ENCODE results near the gene VASH1.

The VASH1 gene

GRCh38 chr14:76769636-76770292 is 8.5 kb downstream of the VASH1 start:
- H3K4me3 ChIP-seq (ENCODE audit: low read depth, low read length, poor library complexity, severe bottlenecking) = no peak overlapping the region
- no peaks in the 10 kb centered on the region for H3K36me3 ChIP-seq (ENCODE audit: insufficient read depth, low read length)
- 0 out of 2 replicates have a peak, but pooled peaks cover 10% of the 10 kb centered on the region for H3K27me3 ChIP-seq (ENCODE audit: insufficient read depth, low read length)
- no peaks in the 10 kb centered on the region for H3K4me1 ChIP-seq (ENCODE audit: insufficient read depth, low read length, severe bottlenecking)
- H4K20me1 ChIP-seq (ENCODE audit: insufficient read depth, low read length) = no peaks in the 10 kb centered on the region
- no peak overlapping the region for H3K4me2 ChIP-seq (ENCODE audit: low read length)
- H2AFZ ChIP-seq (ENCODE audit: low read length) = no peak overlapping the region
- H3K9ac ChIP-seq (ENCODE audit: low read length) = no peak overlapping the region
- no peaks in the 10 kb centered on the region for H3K9me2 ChIP-seq (ENCODE audit: low read depth, low read length)
- no peaks in the 10 kb centered on the region for H3K79me2 ChIP-seq (ENCODE audit: insufficient read depth, low read length)
- no peak for TF ChIP-seq EZH2 (IDR thresholded peaks at IDR 0.05; ENCODE audit: borderline replicate concordance, low read length)
- TF ChIP-seq, protein P1, sequence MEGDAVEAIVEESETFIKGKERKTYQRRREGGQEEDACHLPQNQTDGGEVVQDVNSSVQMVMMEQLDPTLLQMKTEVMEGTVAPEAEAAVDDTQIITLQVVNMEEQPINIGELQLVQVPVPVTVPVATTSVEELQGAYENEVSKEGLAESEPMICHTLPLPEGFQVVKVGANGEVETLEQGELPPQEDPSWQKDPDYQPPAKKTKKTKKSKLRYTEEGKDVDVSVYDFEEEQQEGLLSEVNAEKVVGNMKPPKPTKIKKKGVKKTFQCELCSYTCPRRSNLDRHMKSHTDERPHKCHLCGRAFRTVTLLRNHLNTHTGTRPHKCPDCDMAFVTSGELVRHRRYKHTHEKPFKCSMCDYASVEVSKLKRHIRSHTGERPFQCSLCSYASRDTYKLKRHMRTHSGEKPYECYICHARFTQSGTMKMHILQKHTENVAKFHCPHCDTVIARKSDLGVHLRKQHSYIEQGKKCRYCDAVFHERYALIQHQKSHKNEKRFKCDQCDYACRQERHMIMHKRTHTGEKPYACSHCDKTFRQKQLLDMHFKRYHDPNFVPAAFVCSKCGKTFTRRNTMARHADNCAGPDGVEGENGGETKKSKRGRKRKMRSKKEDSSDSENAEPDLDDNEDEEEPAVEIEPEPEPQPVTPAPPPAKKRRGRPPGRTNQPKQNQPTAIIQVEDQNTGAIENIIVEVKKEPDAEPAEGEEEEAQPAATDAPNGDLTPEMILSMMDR (IDR thresholded peaks at IDR 0.05; ENCODE audit: low read length) = no peak
- H3K27ac ChIP-seq (ENCODE audit: low read depth, low read length, poor library complexity, severe bottlenecking) = no peak overlapping the region
- no peaks in the 10 kb centered on the region for H3F3A ChIP-seq (ENCODE audit: insufficient read depth, low read length)
- H3K9me3 ChIP-seq (ENCODE audit: low read length) = no peaks in the 10 kb centered on the region

GRCh38 chr14:76770521-76771436 is 9.5 kb downstream of the VASH1 start:
- Histone ChIP-seq H2AFZ (ENCODE audit: low read length) (no peak overlapping the region), H3K4me1 (ENCODE audit: insufficient read depth, low read length, severe bottlenecking) (no peaks in the 10 kb centered on the region)

DNA sequence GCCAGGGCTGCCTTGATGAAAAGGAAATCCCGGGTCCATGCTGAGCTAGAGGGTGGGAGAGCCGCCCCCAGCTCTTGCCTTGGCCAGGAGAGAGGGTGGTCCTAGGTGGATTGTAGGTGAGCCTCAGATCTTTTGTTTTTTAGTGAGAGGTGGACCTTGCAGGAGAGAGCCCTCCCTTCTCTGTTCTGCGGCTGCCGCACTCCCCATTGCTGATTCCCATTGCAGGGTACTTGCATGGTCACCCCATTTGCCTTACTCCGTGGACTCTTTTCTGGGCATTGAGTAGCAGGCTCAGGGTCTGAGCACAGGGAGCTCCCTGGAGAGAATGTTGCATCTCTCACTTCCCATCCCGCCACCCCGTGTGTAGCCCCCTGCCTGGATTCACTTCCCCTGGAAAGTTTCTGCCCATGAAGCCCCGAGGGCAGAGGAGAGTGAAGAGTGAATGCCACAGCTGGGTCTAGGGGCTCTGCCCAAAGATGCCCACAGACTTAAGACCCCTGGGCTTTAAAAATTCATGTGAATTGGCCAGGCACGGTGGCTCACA is 10.2 kb downstream of the VASH1 start:
- H3F3A ChIP-seq (ENCODE audit: insufficient read depth, low read length) = no peaks in the 10 kb centered on the region
- no peaks in the 10 kb centered on the region for H3K36me3 ChIP-seq (ENCODE audit: insufficient read depth, low read length)
- H3K27me3 ChIP-seq (ENCODE audit: insufficient read depth, low read length) = 0 out of 2 replicates have a peak, but pooled peaks cover 10% of the 10 kb centered on the region
- no peak overlapping the region for H3K4me2 ChIP-seq (ENCODE audit: low read length)
- no peak overlapping the region for H3K27ac ChIP-seq (ENCODE audit: low read depth, low read length, poor library complexity, severe bottlenecking)
- TF ChIP-seq EZH2 (IDR thresholded peaks at IDR 0.05; ENCODE audit: borderline replicate concordance, low read length) = no peak
- TF ChIP-seq, protein P1 (IDR thresholded peaks at IDR 0.05; ENCODE audit: low read length) = no peak
- no peaks in the 10 kb centered on the region for H3K9me2 ChIP-seq (ENCODE audit: low read depth, low read length)
- H3K9me3 ChIP-seq (ENCODE audit: low read length) = no peaks in the 10 kb centered on the region
- H2AFZ ChIP-seq (ENCODE audit: low read length) = no peak overlapping the region
- no peaks in the 10 kb centered on the region for H3K79me2 ChIP-seq (ENCODE audit: insufficient read depth, low read length)
- H3K9ac ChIP-seq (ENCODE audit: low read length) = no peak overlapping the region
- no peaks in the 10 kb centered on the region for H3K4me1 ChIP-seq (ENCODE audit: insufficient read depth, low read length, severe bottlenecking)
- no peak overlapping the region for H3K4me3 ChIP-seq (ENCODE audit: low read depth, low read length, poor library complexity, severe bottlenecking)
- no peaks in the 10 kb centered on the region for H4K20me1 ChIP-seq (ENCODE audit: insufficient read depth, low read length)

More at GRCh38 chr14:76770521-76771436, 9.5 kb downstream of the VASH1 start:
- Histone ChIP-seq H3K4me2 (ENCODE audit: low read length) (no peak overlapping the region), H3K36me3 (ENCODE audit: insufficient read depth, low read length) (no peaks in the 10 kb centered on the region), H3K27ac (ENCODE audit: low read depth, low read length, poor library complexity, severe bottlenecking) (no peak overlapping the region), H3F3A (ENCODE audit: insufficient read depth, low read length) (no peaks in the 10 kb centered on the region), H3K9me2 (ENCODE audit: low read depth, low read length) (no peaks in the 10 kb centered on the region), H3K79me2 (ENCODE audit: insufficient read depth, low read length) (no peaks in the 10 kb centered on the region), H3K9me3 (ENCODE audit: low read length) (no peaks in the 10 kb centered on the region), H3K4me3 (ENCODE audit: low read depth, low read length, poor library complexity, severe bottlenecking) (no peak overlapping the region), H4K20me1 (ENCODE audit: insufficient read depth, low read length) (no peaks in the 10 kb centered on the region), H3K9ac (ENCODE audit: low read length) (no peak overlapping the region), H3K27me3 (ENCODE audit: insufficient read depth, low read length) (0 out of 2 replicates have a peak, but pooled peaks cover 10% of the 10 kb centered on the region)
- TF ChIP-seq, protein P1 (IDR thresholded peaks at IDR 0.05; ENCODE audit: low read length) = no peak
- TF ChIP-seq EZH2 (IDR thresholded peaks at IDR 0.05; ENCODE audit: borderline replicate concordance, low read length) = no peak
